Measurements from ENCODE around the gene PLXNA3. TPM values are rescaled to one million over a fixed set of nuclear protein-coding genes. Genes with fewer than 3 reads are reported as not detected.
"Not testable (repeated sequence)": the region's sequence is repeated elsewhere in the genome, so short reads cannot be mapped to it uniquely, and the experiment has no call there.

The PLXNA3 gene
- total RNA-seq, 1 donor, result 26.8 TPM

- no peak overlapping the region for H3K4me3 ChIP-seq (ENCODE audit: low read depth, low read length)
- no peak for TF ChIP-seq CTCF (IDR thresholded peaks at IDR 0.05; ENCODE audit: insufficient read depth, low read depth, low read length)
- no peak for DNase-seq (ENCODE audit: low read depth)
Measured at GRCh38 chrX:154488336-154489075, 30.4 kb downstream of the PLXNA3 start.

- DNase-seq (ENCODE audit: low read depth), result no peak
- peak overlapping the region; percentile 63 for H3K4me3 ChIP-seq (ENCODE audit: low read depth, low read length)
- no peak for TF ChIP-seq CTCF (IDR thresholded peaks at IDR 0.05; ENCODE audit: insufficient read depth, low read depth, low read length)
Measured at GRCh38 chrX:154489182-154489581, 31.1 kb downstream of the PLXNA3 start.

- no peak for TF ChIP-seq CTCF (IDR thresholded peaks at IDR 0.05; ENCODE audit: insufficient read depth, low read depth, low read length)
- peak overlapping the region; percentile 63 for H3K4me3 ChIP-seq (ENCODE audit: low read depth, low read length)
- DNase-seq (ENCODE audit: low read depth), result peak; percentile 61
Measured at GRCh38 chrX:154490021-154490413, 31.9 kb downstream of the PLXNA3 start.

- peak within 1 kb of the TSS; percentile 67 for H3K4me3 ChIP-seq (ENCODE audit: low read depth, low read length)
- TF ChIP-seq CTCF (IDR thresholded peaks at IDR 0.05; ENCODE audit: insufficient read depth, low read depth, low read length), result no peak
- peak; percentile 94 for DNase-seq (ENCODE audit: low read depth)
Measured at GRCh38 chrX:154490414-154491083, 32.5 kb downstream of the PLXNA3 start, which contains the start of gene SLC10A3. TSS of gene SLC10A3 (minus strand) at chrX:154490629. CDS start at chrX:154488940, 1,689 bp downstream.

- no peak for DNase-seq (ENCODE audit: low read depth)
- TF ChIP-seq CTCF (IDR thresholded peaks at IDR 0.05; ENCODE audit: insufficient read depth, low read depth, low read length), result no peak
- no peak overlapping the region for H3K4me3 ChIP-seq (ENCODE audit: low read depth, low read length)
Measured at GRCh38 chrX:154494715-154495114, 36.6 kb downstream of the PLXNA3 start.

- no peak for TF ChIP-seq CTCF (IDR thresholded peaks at IDR 0.05; ENCODE audit: insufficient read depth, low read depth, low read length)
- H3K4me3 ChIP-seq (ENCODE audit: low read depth, low read length), result no peak overlapping the region
- no peak for DNase-seq (ENCODE audit: low read depth)
Measured at GRCh38 chrX:154495472-154495922, 37.4 kb downstream of the PLXNA3 start.

- not testable (repeated sequence) for DNase-seq (ENCODE audit: low read depth); H3K4me3 ChIP-seq (ENCODE audit: low read depth, low read length)
Measured at GRCh38 chrX:154496591-154497137, 38.6 kb downstream of the PLXNA3 start.

GRCh38 chrX:154501423-154501822 lies 43.3 kb downstream of the PLXNA3 start:
- H3K4me3 ChIP-seq (ENCODE audit: low read depth, low read length); DNase-seq (ENCODE audit: low read depth): not testable (repeated sequence)

All from fibroblast of villous mesenchyme (primary cell).